PC-9 (cell line): ENCODE measurements around the gene PGBD5.

Experiments used
- EZH2 ChIP-seq: fragments of 200-600 bp; sonication (generic); IDR thresholded peaks from 2 replicates; pipeline ENCODE4 v1.8.0; 2017; ENCODE audit warnings: antibody characterized with exemption, low read depth
- TF ChIP-seq, protein P1 (sequence below): fragments of 200-600 bp; sonication (generic); conservative IDR thresholded peaks from 2 replicates; pipeline ENCODE4 v1.6.1; 2017; ENCODE audit warnings: mixed run types, antibody characterized with exemption, mild to moderate bottlenecking, moderate library complexity

DNA sequence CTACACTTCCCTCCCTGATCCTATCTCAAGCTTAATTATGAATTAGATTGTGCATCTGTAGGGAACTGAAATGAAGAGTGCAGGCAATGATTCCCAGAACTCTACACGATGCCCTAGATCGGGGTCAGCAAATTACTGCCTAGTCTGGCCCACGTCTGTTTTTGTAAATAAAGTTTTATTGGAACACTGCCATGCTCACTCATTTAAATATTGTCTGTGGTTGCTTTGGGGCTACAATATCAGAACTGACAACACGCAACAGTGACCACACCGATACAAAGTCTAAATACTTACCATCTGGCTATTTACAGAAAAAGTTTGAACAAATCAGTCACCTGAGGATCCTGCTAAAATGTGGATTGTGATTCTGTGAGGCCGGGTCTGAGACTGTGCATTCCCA, 74.1 kb downstream of the PGBD5 start:
- TF ChIP-seq EZH2: no peak
- TF ChIP-seq, protein P1, sequence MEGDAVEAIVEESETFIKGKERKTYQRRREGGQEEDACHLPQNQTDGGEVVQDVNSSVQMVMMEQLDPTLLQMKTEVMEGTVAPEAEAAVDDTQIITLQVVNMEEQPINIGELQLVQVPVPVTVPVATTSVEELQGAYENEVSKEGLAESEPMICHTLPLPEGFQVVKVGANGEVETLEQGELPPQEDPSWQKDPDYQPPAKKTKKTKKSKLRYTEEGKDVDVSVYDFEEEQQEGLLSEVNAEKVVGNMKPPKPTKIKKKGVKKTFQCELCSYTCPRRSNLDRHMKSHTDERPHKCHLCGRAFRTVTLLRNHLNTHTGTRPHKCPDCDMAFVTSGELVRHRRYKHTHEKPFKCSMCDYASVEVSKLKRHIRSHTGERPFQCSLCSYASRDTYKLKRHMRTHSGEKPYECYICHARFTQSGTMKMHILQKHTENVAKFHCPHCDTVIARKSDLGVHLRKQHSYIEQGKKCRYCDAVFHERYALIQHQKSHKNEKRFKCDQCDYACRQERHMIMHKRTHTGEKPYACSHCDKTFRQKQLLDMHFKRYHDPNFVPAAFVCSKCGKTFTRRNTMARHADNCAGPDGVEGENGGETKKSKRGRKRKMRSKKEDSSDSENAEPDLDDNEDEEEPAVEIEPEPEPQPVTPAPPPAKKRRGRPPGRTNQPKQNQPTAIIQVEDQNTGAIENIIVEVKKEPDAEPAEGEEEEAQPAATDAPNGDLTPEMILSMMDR: no peak
